ENCODE data around the gene SLC49A3. TPM values are rescaled to one million over a fixed set of nuclear protein-coding genes. Genes with fewer than 3 reads are reported as not detected.
A peak's percentile ranks its signal among the peaks of the same experiment; 100 is the strongest.
"Not testable (repeated sequence)": the region's sequence is repeated elsewhere in the genome, so short reads cannot be mapped to it uniquely, and the experiment has no call there.

Gene SLC49A3
- polyA plus RNA-seq, 3 donors = 9.5 to 29.8 (median 11.1) TPM

GRCh38 chr4:646460-646859 lies 42.5 kb downstream of the SLC49A3 start:
- Histone ChIP-seq H3K4me1 (ENCODE audit: control insufficient read depth in 1 of 2, insufficient read depth in 2 of 2, low read length in 2 of 2) (no peaks in the 10 kb centered on the region), H3K79me2 (ENCODE audit: insufficient read depth, low read length) (no peaks in the 10 kb centered on the region), H3K9ac (ENCODE audit: insufficient read depth, low read length, poor library complexity, severe bottlenecking) (no peak overlapping the region), H3K4me2 (replicated peaks; ENCODE audit: extremely low read depth, low read length, poor library complexity, severe bottlenecking) (no peak overlapping the region), H3K27ac (ENCODE audit: low read depth in 1 of 2, low read length in 2 of 2) (no peak overlapping the region), H3K9me3 (replicated peaks in 1 of 2; ENCODE audit: control insufficient read depth in 1 of 2, insufficient read depth in 1 of 2, low read length in 2 of 2) (peaks cover 5 to 21% of the 10 kb centered on the region in 2 donors), H3K27me3 (ENCODE audit: control insufficient read depth in 2 of 2, insufficient read depth in 2 of 2, low read length in 2 of 2) (peaks cover 0 to 15% of the 10 kb centered on the region in 2 donors), H3K4me3 (replicated peaks in 1 of 3; ENCODE audit: low read depth in 2 of 3, low read length in 3 of 3) (no peak overlapping the region), H3K36me3 (replicated peaks in 1 of 2; ENCODE audit: control insufficient read depth in 1 of 2, insufficient read depth in 2 of 2, low read length in 2 of 2) (no peaks in the 10 kb centered on the region), H4K20me1 (ENCODE audit: insufficient read depth, low read length) (no peaks in the 10 kb centered on the region), H2AFZ (ENCODE audit: insufficient read depth, low read depth, low read length, poor library complexity, severe bottlenecking) (no peak overlapping the region)
- no peak overlapping the region for H3K27ac Mint-ChIP-seq
- intact Hi-C loops (cut with micrococcal nuclease) = no loop called here
- no peaks in the 10 kb centered on the region for H3K36me3 Mint-ChIP-seq
- H3K9me3 Mint-ChIP-seq = peaks cover 9 to 50% (median 37%) of the 10 kb centered on the region in 7 donors
- WGBS (ENCODE audit: insufficient coverage) = 70% methylated on average over 32 of the region's 32 CpGs
- H3K4me3 Mint-ChIP-seq = peak overlapping the region in 1 of 2 donors; percentile 65
- no peak for DNase-seq
- no peak for TF ChIP-seq CTCF (IDR thresholded peaks at IDR 0.05)
- peaks cover 15 to 35% (median 30%) of the 10 kb centered on the region in 3 donors for H3K27me3 Mint-ChIP-seq (ENCODE audit: low read depth in 3 of 3)
- no peaks in the 10 kb centered on the region for H3K4me1 Mint-ChIP-seq

GRCh38 chr4:642366-642765 lies 46.6 kb downstream of the SLC49A3 start:
- H3K36me3 Mint-ChIP-seq; H3K36me3 ChIP-seq (replicated peaks in 1 of 2; ENCODE audit: control insufficient read depth in 1 of 2, insufficient read depth in 2 of 2, low read length in 2 of 2); H3K4me2 ChIP-seq (replicated peaks; ENCODE audit: extremely low read depth, low read length, poor library complexity, severe bottlenecking); H3K4me3 ChIP-seq (replicated peaks in 1 of 3; ENCODE audit: low read depth in 2 of 3, low read length in 3 of 3); DNase-seq; H3K79me2 ChIP-seq (ENCODE audit: insufficient read depth, low read length); H3K4me1 ChIP-seq (ENCODE audit: control insufficient read depth in 1 of 2, insufficient read depth in 2 of 2, low read length in 2 of 2); intact Hi-C loops (cut with micrococcal nuclease); H4K20me1 ChIP-seq (ENCODE audit: insufficient read depth, low read length); H3K27me3 ChIP-seq (ENCODE audit: control insufficient read depth in 2 of 2, insufficient read depth in 2 of 2, low read length in 2 of 2); H2AFZ ChIP-seq (ENCODE audit: insufficient read depth, low read depth, low read length, poor library complexity, severe bottlenecking); H3K27ac ChIP-seq (ENCODE audit: low read depth in 1 of 2, low read length in 2 of 2); H3K4me1 Mint-ChIP-seq; H3K9ac ChIP-seq (ENCODE audit: insufficient read depth, low read length, poor library complexity, severe bottlenecking); H3K27ac Mint-ChIP-seq; H3K4me3 Mint-ChIP-seq: not testable (repeated sequence)
- peaks cover 10 to 28% (median 27%) of the 10 kb centered on the region in 3 donors for H3K27me3 Mint-ChIP-seq (ENCODE audit: low read depth in 3 of 3)
- WGBS (ENCODE audit: insufficient coverage) = 100% methylated on average over 1 of the region's 6 CpGs
- H3K9me3 Mint-ChIP-seq = peaks cover 11 to 52% (median 35%) of the 10 kb centered on the region in 7 donors
- peaks cover 9 to 24% of the 10 kb centered on the region in 2 donors for H3K9me3 ChIP-seq (replicated peaks in 1 of 2; ENCODE audit: control insufficient read depth in 1 of 2, insufficient read depth in 1 of 2, low read length in 2 of 2)
